ENCODE data around the gene OR51E1.

GRCh38 chr11:4658629-4659445 is 15.1 kb downstream of the OR51E1 start:
- TF ChIP-seq CTCF (IDR thresholded peaks at IDR 0.05) (no peak), POLR2A (IDR thresholded peaks at IDR 0.05) (no peak)
